ENCODE results near the gene MYPOP.

The MYPOP gene

DNA sequence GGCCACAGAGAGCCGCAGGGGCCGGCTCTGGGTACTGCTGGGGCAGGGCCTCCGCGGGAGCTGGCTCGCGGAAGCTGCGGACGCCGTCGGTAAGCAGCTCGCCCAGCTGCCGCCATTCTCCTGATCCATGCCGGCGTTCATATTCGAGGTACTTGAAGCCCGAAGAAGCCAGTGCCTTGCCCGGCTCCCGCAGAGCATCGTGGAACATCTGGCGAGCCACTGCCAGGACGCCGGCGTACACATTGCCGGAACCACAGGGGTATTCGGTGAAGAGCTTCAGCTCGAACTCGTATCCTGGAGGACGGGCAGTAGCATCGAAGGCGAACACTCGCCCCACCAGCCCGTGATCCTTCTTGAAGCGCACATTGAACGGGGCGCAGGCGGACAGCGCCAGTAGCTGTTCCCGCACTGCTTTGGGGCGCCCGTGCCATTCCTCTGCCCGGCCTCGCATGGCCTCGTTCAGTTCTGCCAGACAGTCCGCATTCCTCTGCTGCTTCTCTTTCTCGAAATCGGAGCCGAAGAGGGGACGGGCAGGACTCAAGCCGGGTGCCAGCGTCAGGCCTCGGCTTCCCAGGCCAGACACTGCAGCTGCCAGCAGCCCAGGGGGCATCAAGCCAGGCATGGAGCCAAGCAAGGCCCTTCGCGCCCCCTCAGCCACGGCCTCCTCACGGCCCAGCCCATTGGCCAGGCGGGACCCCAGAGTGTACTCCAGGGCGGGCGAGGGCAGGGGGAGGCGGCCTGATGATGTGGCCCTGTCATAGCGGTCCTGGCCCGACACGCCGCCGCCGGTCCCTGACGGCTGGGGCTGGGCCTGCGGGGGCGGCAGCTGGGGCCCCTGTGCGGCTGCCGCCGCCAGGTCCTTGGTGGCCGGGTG, 17.5 kb downstream of the MYPOP start:
- no peak for DNase-seq (ENCODE audit: low read depth)
- H3K4me3 ChIP-seq (ENCODE audit: low read depth, low read length): peak overlapping the region; percentile 55
- TF ChIP-seq, protein P1, sequence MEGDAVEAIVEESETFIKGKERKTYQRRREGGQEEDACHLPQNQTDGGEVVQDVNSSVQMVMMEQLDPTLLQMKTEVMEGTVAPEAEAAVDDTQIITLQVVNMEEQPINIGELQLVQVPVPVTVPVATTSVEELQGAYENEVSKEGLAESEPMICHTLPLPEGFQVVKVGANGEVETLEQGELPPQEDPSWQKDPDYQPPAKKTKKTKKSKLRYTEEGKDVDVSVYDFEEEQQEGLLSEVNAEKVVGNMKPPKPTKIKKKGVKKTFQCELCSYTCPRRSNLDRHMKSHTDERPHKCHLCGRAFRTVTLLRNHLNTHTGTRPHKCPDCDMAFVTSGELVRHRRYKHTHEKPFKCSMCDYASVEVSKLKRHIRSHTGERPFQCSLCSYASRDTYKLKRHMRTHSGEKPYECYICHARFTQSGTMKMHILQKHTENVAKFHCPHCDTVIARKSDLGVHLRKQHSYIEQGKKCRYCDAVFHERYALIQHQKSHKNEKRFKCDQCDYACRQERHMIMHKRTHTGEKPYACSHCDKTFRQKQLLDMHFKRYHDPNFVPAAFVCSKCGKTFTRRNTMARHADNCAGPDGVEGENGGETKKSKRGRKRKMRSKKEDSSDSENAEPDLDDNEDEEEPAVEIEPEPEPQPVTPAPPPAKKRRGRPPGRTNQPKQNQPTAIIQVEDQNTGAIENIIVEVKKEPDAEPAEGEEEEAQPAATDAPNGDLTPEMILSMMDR (IDR thresholded peaks at IDR 0.05; ENCODE audit: low read depth, low read length, missing control alignments): no peak
- in situ Hi-C loops (cut with HindIII; ENCODE audit: low sequenced_read_pairs): no loop called here

DNA sequence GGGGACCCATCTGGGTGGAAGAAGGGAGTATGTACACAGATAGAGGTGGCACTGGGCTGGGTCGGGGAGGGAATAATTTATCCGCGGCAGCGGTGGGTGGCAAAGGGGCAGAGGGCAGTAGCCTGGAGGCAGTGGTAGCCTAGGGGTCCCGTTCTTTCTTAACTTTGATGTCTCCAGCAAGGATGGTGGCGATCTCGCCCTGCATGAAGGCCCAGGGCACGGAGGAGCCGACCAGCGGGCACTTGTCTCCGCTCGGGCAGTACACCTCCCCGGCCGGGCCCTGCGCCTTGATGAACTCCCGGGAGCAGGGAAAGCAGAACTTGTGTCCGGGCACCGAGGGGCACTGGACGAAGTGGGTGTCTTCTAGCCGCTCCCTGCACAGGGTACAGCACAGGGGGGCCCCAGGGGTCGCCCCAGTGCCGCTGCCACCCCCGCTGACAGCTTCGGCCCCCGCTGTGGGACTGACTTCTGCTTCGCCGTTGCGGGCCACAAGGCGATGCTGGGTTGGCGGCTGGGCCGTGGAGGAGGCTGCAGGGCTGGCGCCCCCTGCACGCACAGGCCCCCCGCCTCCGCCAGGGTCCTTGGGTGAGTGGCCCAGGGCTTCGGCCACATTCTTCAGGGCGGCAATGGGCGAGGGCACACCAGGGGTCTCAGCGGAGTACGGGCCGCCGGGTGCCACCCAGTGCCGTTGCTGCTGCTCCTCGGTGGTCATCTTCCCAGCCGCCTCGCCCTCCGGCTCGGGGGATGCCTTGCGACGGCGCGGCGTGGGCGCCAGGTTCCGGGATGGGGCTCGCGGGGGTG, 18.3 kb downstream of the MYPOP start:
- H3K4me3 ChIP-seq (ENCODE audit: low read depth, low read length): peak overlapping the region; percentile 3
- TF ChIP-seq, protein P1 (IDR thresholded peaks at IDR 0.05; ENCODE audit: low read depth, low read length, missing control alignments): no peak
- in situ Hi-C loops (cut with HindIII; ENCODE audit: low sequenced_read_pairs): no loop called here
- no peak for DNase-seq (ENCODE audit: low read depth)

- DNase-seq (ENCODE audit: low read depth): no peak
- TF ChIP-seq, protein P1 (IDR thresholded peaks at IDR 0.05; ENCODE audit: low read depth, low read length, missing control alignments): no peak
- peak overlapping the region; percentile 3 for H3K4me3 ChIP-seq (ENCODE audit: low read depth, low read length)
- in situ Hi-C loops (cut with HindIII; ENCODE audit: low sequenced_read_pairs): no loop called here
These were observed 18.9 kb downstream of the MYPOP start for GRCh38 chr19:45883586-45883880.

- H3K4me3 ChIP-seq (ENCODE audit: low read depth, low read length): no peak overlapping the region
- in situ Hi-C loops (cut with HindIII; ENCODE audit: low sequenced_read_pairs): no loop called here
- DNase-seq (ENCODE audit: low read depth): peak; percentile 69
- TF ChIP-seq, protein P1 (IDR thresholded peaks at IDR 0.05; ENCODE audit: low read depth, low read length, missing control alignments): peak; percentile 98
These were observed 19.5 kb downstream of the MYPOP start for GRCh38 chr19:45882652-45883585.

- in situ Hi-C loops (cut with HindIII; ENCODE audit: low sequenced_read_pairs): no loop called here
- DNase-seq (ENCODE audit: low read depth): no peak
- TF ChIP-seq, protein P1 (IDR thresholded peaks at IDR 0.05; ENCODE audit: low read depth, low read length, missing control alignments): no peak
- no peak overlapping the region for H3K4me3 ChIP-seq (ENCODE audit: low read depth, low read length)
These were observed 20.4 kb downstream of the MYPOP start for GRCh38 chr19:45881909-45882528.

All from astrocyte of the cerebellum (primary cell).